Measurements from ENCODE around the gene ZC3H15.

DNA sequence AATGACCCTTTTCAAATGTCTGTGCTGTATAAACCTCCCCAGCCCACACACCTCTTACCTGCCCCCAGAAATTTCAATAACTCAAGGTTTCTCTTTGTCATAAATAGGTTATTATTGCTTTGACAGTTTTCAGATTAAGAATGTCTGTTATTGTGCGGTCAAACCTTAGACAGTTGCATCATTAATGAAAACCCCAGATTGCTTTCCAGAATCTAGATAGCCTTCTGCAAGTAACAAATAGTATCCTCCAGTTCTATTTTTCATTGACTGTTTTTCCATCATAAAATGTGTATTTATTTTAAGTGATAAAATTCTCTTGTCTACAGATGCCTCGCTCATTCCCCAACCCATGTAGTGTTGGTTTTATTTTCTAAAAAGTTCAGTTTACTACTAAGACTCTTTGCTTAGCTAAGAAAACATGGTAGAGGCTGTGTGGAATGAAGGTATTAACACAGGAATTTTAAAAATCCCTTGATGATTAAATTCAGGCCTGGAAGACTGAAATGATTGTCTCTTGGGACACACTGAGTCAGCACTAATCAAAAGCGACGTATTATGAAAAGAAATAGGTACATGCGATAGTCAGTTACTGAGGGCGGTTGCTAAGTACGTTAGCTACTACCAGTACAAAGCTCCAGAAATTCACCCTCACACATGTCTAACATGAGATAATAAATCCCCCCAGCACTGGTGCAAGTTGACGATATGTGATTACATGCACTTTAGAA lies 65.4 kb downstream of the ZC3H15 start:
- TF ChIP-seq, protein P1, sequence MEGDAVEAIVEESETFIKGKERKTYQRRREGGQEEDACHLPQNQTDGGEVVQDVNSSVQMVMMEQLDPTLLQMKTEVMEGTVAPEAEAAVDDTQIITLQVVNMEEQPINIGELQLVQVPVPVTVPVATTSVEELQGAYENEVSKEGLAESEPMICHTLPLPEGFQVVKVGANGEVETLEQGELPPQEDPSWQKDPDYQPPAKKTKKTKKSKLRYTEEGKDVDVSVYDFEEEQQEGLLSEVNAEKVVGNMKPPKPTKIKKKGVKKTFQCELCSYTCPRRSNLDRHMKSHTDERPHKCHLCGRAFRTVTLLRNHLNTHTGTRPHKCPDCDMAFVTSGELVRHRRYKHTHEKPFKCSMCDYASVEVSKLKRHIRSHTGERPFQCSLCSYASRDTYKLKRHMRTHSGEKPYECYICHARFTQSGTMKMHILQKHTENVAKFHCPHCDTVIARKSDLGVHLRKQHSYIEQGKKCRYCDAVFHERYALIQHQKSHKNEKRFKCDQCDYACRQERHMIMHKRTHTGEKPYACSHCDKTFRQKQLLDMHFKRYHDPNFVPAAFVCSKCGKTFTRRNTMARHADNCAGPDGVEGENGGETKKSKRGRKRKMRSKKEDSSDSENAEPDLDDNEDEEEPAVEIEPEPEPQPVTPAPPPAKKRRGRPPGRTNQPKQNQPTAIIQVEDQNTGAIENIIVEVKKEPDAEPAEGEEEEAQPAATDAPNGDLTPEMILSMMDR (IDR thresholded peaks at IDR 0.05; ENCODE audit: control extremely low read depth in 1 of 3, insufficient read depth in 1 of 3, low read depth in 1 of 3, low read length in 3 of 3), result no peak
- TF ChIP-seq ASH2L (IDR thresholded peaks at IDR 0.05; ENCODE audit: low read length), result no peak

Measured in H1 (cell line).